HG03108 (cell line): Measurements from ENCODE around the gene PIK3R4.

Experiments used
- ATAC-seq: cut with Tn5 transposase; IDR thresholded peaks from one replicate; pipeline ENCODE4 v1.9.1; 2021; ENCODE audit warnings: moderate library complexity; ENCODE audit not compliant: unreplicated experiment

The PIK3R4 gene

DNA sequence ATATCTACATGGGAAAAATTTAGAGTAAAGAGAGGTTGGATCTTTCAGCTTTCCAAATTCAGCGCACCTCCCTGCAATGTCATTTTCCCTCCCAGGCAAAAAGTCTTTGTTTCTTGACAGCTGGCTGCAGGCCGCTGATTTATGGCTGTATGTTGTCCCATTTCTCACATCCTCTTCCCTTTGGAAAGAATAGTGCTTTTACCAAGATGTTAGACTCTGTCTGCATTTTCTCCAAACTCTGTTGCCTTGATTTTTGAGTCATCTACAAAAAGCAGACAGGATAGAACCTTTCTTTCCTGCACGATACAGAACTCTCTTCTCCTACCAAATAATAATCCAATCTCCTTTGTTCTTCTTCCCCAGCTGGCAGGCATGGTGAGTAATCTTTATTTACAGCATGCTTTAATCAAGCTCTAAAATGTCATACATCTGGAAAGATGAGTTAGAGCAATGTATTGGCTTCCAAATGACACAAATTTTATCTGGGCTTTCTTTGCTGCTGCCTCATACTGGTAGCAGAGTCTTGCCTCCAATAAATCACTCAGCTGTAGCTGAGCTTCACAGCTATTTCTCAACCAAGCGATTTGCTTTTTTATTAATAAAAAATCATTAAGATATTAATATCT is 101.9 kb downstream of the PIK3R4 start:
- no peak for ATAC-seq

DNA sequence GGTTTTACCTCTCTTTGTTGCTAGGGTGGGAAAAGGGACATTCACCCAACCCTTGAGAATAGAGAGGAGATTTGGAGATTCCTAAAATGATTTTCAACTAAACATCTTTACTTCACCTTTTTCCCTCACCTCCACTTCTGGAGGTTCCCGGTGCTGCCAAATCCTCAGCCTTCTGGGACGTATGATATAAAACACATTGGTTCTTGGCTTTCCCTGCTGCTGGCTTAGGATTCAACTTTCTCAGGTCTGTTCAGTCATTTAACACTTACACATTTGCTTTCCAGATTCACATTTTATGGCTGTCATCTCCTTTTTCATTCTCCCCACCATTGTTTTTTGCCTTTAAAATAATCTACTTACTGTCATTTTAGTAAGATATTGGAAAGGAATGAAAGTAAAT is 106.6 kb downstream of the PIK3R4 start:
- ATAC-seq, result no peak

DNA sequence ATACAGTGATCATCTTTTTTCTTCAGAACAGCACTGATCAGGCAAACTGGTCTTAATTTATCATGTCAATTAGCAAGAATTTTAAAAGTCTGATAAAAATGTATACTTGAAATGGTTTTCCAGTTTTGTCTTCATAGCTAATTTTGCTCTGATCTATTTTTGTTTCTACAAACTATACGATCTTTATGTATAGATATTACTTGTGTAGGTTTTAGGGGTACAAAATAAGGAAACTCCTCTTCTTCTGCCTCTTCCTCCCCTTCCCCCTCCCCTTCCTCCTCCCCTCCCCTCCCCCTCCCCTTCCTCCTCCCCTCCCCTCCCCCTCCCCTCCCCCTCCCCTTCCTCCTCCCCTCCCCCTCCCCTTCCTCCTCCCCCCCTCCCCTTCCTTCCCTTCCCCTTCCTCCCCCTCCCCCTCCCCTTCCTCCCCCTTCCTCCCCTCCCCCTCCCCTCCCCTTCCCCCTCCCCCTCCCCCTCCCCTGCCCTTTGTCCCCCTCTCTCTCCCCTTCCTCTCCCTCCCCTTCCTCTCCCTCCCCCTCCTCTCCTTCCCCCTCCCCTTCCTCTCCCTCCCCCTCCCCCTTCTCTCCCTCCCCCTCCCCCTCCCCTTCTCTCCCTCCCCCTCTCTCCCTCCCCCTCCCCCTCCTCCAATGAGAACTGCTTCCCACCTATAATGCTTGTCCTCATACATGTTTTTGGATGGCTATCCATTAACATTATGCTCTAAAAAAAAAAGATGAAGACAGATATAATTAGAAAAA is 110.0 kb downstream of the PIK3R4 start:
- ATAC-seq, result no peak

DNA sequence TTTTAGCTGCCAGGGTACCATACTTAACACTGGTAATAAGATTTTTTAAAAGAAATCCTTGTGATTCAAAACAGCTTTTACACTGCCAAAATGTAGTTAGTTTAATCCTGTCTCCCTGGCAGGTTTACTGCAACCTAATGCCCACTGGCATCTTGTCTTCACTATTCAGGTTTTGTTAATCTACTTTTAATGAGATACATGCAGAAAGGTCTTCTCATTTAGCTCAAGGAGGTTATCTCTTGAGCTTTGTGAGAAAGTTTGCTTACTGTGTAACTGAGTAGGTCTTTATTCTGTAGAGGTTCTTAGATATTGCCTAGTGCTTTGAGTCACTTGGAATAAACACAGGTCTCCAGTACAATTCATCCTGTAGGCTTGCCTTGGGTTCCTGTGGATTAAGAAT is 110.7 kb downstream of the PIK3R4 start:
- ATAC-seq, result no peak

DNA sequence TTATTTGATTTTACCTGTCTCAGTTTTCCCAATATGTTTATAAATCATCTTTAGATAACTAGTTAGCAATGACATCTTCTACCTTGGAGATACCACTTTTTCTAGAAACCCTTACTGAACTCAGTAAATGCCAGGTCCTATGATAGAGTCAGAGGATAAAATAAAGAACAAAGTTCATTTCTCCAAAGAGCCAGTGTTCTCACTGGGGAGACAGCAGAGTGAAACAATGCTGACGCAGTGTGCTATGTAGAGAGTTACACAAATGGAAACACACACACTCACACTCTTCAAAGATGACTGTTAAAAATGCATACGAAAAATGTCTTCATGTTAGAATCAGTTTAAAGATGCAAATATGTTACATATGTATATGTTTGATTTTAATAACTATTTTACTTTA is 111.3 kb downstream of the PIK3R4 start:
- no peak for ATAC-seq
